ENCODE data around the gene CRISP3. TPM values are rescaled to one million over a fixed set of nuclear protein-coding genes. Genes with fewer than 3 reads are reported as not detected.

CRISP3 gene
- total and polyA plus RNA-seq, 2 of the 8 experiments (the other 6 are each of a cell fraction or from before 2014, with no cell fraction given): not detected

DNA sequence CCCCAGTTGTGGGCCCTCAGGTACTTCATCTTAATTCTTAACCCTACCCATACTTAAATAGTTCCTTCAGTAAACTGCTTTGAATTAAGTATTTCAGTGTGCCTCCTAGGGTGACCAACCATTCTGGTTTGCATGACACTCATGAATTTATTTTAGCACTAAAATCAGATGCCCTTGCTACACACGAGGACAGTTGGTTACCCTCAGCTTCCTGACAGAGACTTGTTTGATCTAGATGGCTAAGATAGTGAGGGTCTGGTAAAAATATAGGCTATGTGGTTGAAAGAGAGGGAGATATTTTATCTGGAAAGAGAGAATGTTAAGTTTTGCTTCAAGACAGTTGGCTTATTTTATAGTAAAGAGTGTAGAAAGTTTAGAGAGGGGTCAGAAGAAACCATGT is 32.3 kb upstream of the CRISP3 start:
- H3K56ac ChIP-seq (replicated peaks; ENCODE audit: insufficient read length, low read depth, low read length): no peak overlapping the region
- DNase-seq (ENCODE audit: low read depth in 1 of 2, low spot score in 2 of 2) (no peak), FAIRE-seq (no peak)
- no peak overlapping the region for H2BK120ac ChIP-seq (replicated peaks; ENCODE audit: low read depth, low read length)
- H4K20me1 ChIP-seq (replicated peaks in 1 of 2; ENCODE audit: control insufficient read depth in 1 of 2, insufficient read depth in 2 of 2, low read length in 2 of 2): no peaks in the 10 kb centered on the region
- no peak overlapping the region for H2BK15ac ChIP-seq (ENCODE audit: low read length)
- no peak overlapping the region for H3K14ac ChIP-seq (ENCODE audit: insufficient read length)
- no peaks in the 10 kb centered on the region for H3K79me1 ChIP-seq (ENCODE audit: low read depth, low read length)
- H2AK5ac ChIP-seq (ENCODE audit: low read depth, low read length): no peak overlapping the region
- no peak overlapping the region for H3K4ac ChIP-seq (replicated peaks; ENCODE audit: insufficient read length, low read depth, low read length)
- ChIA-PET POLR2A (ENCODE audit: partially characterized antibody) (no interaction called here), CTCF (ENCODE audit: partially characterized antibody) (interaction anchor here (0.9 to 1.0 kb wide), 2 partner anchors 14 to 115 kb away, joined by 3 read pairs; no protein-coding TSS in a partner anchor)
- no peak overlapping the region for H3K27ac ChIP-seq (ENCODE audit: low read depth, low read length)
- H2BK5ac ChIP-seq (ENCODE audit: low read depth, low read length): no peak overlapping the region
- no peaks in the 10 kb centered on the region for H3K27me3 ChIP-seq (replicated peaks in 1 of 4; ENCODE audit: control insufficient read depth in 3 of 4, extremely low read depth in 1 of 4, insufficient read depth in 3 of 4, low read length in 3 of 4)
- H3K36me3 ChIP-seq (ENCODE audit: control insufficient read depth in 2 of 4, insufficient read depth in 4 of 4, low read length in 3 of 4): no peaks in the 10 kb centered on the region
- no peak overlapping the region for H3K23ac ChIP-seq (ENCODE audit: insufficient read length)
- H3K9ac ChIP-seq (replicated peaks in 1 of 4; ENCODE audit: extremely low read depth in 1 of 4, low read depth in 3 of 4, low read length in 3 of 4): no peak overlapping the region
- no peaks in the 10 kb centered on the region for H3K23me2 ChIP-seq (ENCODE audit: low read depth, low read length)
- H4K8ac ChIP-seq (ENCODE audit: extremely low read depth, insufficient read depth, low read length): no peak overlapping the region
- H3K79me2 ChIP-seq (ENCODE audit: control insufficient read depth in 1 of 2, insufficient read depth in 2 of 2, low read length in 2 of 2): no peaks in the 10 kb centered on the region
- H2BK12ac ChIP-seq (ENCODE audit: low read depth, low read length): no peak overlapping the region
- no peak overlapping the region for H4K5ac ChIP-seq (ENCODE audit: insufficient read length, low read depth, low read length)
- no peak overlapping the region for H3K18ac ChIP-seq (ENCODE audit: extremely low read depth, low read length)
- H3K4me1 ChIP-seq (replicated peaks in 1 of 4; ENCODE audit: control insufficient read depth in 3 of 4, insufficient read depth in 4 of 4, low read length in 3 of 4): no peaks in the 10 kb centered on the region
- H2BK20ac ChIP-seq (ENCODE audit: low read length): no peak overlapping the region
- WGBS, 2 experiments (ENCODE audit: extremely low coverage in 1 of 2, insufficient coverage in 1 of 2, insufficient read length in 1 of 2, insufficient replicate concordance in 2 of 2, low coverage in 1 of 2, low lambda C conversion rate in 2 of 2, missing lambda C conversion rate in 1 of 2): 79% methylated on average over 1 of the region's 1 CpG; no CpG with 5 or more reads in 1 of the 2 experiments
- H2AFZ ChIP-seq (ENCODE audit: low read length): peak overlapping the region; percentile 33; the same call in 1 of the 2 replicates
- no peaks in the 10 kb centered on the region; a peak in 1 of 4 replicates for H3K9me3 ChIP-seq (ENCODE audit: insufficient read depth in 2 of 2, low read depth in 1 of 2, low read length in 1 of 2)
- no peak overlapping the region for H3K4me3 ChIP-seq (ENCODE audit: extremely low read depth in 1 of 4, insufficient read depth in 2 of 4, low read depth in 3 of 4, low read length in 4 of 4)
- no peak overlapping the region for H4K91ac ChIP-seq (replicated peaks; ENCODE audit: insufficient read length, low read length)
- no peak overlapping the region for H3K4me2 ChIP-seq (ENCODE audit: insufficient read depth in 1 of 2, low read depth in 2 of 2, low read length in 2 of 2)
- TF ChIP-seq JUND (IDR thresholded peaks at IDR 0.05; ENCODE audit: low read length) (no peak), TAF7 (optimal IDR thresholded peaks at IDR 0.05; ENCODE audit: borderline replicate concordance, low read depth, low read length) (no peak), HDAC6 (IDR thresholded peaks at IDR 0.05; ENCODE audit: low read depth, low read length) (no peak), GABPA (IDR thresholded peaks at IDR 0.05; ENCODE audit: borderline replicate concordance, insufficient read depth, low read length) (no peak), USF2 (IDR thresholded peaks at IDR 0.05; ENCODE audit: low read length) (no peak), ATF2 (IDR thresholded peaks at IDR 0.05; ENCODE audit: low read length) (no peak), POU5F1 (IDR thresholded peaks at IDR 0.05; ENCODE audit: low read depth, low read length) (no peak), RXRA (IDR thresholded peaks at IDR 0.05; ENCODE audit: insufficient read depth, low read depth, low read length) (no peak), SIX5 (IDR thresholded peaks at IDR 0.05; ENCODE audit: low read depth, low read length) (no peak), HDAC2 (IDR thresholded peaks at IDR 0.05; ENCODE audit: borderline replicate concordance in 1 of 2, low read depth in 2 of 2, low read length in 2 of 2) (no peak), EGR1 (IDR thresholded peaks at IDR 0.05; ENCODE audit: borderline replicate concordance, low read depth, low read length) (no peak)

All from H1 (cell line).